HG03064 (cell line): Measurements from ENCODE around the gene CCDC33.

Experiments used
- ATAC-seq: cut with Tn5 transposase; IDR thresholded peaks from one replicate; pipeline ENCODE4 v1.9.1; 2021; ENCODE audit warnings: low read depth; ENCODE audit not compliant: unreplicated experiment

The CCDC33 gene

DNA sequence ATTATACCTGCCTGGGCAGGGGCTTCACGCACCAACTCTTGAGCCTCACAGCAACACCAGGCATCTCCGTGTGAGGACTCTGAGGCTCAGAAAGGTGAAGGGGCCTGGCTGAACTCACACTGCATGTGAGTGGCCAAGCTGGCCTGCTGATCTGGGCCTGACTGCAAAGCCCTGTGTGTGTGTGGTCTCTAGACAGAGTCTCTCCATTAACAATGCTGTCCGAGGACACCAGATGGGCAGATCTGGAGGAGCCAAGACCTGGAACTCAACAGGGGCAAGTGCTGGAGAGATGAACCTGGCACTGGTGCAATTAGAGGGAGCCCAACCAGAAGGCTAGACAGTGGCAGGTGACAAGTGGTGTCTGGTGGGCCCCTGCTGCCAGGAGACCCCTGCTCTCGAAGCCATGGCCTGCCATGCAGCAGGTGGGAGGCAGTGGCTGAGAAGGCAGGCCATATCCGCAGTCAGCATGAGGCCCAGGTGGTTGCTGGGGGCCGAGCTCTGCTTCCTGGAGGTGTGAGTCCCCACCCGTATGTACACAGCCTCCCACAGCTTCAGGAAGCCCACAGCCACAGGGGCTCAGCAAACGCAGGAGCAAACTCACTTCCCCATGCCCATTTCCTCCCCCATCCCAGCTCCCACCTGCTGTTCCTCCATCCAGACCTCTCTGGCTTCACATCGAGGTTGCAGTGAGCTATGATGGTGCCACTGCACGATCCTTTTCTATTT lies 92.4 kb downstream of the CCDC33 start:
- ATAC-seq, result no peak

GRCh38 chr15:74330861-74331408 lies 94.8 kb downstream of the CCDC33 start:
- ATAC-seq, result no peak

DNA sequence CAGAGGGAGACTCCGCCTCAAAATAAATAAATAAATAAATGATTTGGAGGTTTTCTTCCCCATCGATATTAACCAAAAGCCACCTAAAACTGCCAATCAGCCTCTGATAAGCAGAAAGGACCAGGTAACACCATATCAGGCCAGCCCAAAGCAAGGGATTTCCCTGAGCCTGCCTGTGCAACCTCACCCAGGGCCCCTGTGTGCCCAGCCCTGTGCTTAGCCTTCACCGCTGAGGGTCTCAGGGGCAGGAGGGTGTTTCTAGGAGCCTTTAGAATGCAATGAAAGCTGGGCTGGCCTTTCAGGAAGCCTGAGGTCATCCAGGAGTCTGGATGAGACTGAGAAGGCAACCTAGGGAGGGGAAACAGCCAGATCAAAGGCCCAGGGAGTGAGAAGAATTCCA lies 95.9 kb downstream of the CCDC33 start:
- no peak for ATAC-seq

DNA sequence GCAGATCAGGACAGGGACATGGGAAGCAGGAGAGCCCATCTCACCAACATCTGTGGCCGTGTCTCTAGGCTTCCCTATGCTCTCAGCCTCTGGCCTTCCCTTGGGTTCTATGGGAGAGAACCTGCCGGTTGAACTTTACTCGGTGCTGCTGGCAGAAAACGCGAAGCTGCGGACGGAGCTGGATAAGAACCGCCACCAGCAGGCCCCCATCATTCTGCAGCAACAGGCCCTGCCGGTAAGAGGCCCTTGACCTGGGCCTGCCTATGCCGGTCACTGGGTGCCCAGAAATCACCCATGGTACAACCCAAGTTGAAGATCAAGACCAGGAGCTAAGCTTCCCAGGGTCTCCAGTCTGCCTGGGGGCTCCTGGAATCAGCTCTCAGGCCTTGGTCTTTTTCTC lies 96.5 kb downstream of the CCDC33 start:
- no peak for ATAC-seq

- ATAC-seq, result no peak
Observed at GRCh38 chr15:74333093-74333492, 97.0 kb downstream of the CCDC33 start.

GRCh38 chr15:74333662-74334061 lies 97.5 kb downstream of the CCDC33 start:
- no peak for ATAC-seq

GRCh38 chr15:74334127-74334526 lies 98.0 kb downstream of the CCDC33 start:
- ATAC-seq, result no peak

- no peak for ATAC-seq
Observed at GRCh38 chr15:74335396-74335795, 99.3 kb downstream of the CCDC33 start.

- no peak for ATAC-seq
Observed at GRCh38 chr15:74336061-74337005, 100.2 kb downstream of the CCDC33 start.

DNA sequence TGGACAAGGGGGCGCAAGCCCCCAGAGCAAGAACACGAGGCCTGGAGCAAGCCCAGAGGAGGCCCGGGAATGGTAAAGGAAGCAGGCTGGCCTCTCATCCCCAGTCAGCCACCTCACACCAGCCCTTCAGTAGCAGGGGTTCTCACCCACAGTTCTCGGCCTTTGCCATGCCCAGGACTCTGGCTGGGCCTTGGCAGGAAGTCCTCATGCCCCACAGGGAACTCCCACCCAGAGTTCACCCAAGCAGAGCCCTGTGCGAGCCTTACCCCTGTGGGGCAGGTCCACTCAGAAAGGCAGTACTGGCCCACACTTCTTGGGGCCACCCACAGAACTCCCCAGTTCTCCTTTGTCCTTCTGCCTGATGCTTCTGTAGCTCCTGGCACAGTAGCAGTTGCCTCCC lies 101.0 kb downstream of the CCDC33 start:
- no peak for ATAC-seq

DNA sequence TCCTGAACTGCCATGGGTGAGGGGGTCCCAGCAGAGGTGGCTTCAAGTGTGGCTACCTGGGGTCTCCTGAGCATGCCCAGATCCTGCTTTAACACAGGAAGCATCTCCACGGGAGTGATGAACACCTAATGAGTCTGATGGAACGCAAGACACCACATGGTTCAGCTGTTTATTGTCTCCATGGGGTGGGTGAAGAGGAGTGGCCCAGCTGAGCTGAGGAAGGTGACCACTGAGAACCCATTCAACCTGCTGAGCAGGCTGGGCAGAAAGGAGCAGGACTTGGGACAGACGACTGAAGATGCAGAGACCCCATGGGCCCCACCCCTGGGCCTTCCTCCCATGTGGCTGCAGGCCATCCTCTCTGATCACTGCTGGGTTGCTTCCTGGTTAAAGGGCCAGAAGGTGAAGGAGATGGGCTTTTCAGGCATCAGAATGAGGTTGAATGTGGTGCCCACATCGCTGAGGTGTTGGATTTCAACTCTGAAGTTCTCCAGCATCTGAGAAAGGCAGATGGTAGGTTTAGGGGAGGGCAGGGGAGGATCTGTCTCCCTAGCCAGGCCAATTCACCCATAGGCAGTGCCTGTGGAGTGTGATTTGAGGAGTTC lies 101.6 kb downstream of the CCDC33 start:
- no peak for ATAC-seq

DNA sequence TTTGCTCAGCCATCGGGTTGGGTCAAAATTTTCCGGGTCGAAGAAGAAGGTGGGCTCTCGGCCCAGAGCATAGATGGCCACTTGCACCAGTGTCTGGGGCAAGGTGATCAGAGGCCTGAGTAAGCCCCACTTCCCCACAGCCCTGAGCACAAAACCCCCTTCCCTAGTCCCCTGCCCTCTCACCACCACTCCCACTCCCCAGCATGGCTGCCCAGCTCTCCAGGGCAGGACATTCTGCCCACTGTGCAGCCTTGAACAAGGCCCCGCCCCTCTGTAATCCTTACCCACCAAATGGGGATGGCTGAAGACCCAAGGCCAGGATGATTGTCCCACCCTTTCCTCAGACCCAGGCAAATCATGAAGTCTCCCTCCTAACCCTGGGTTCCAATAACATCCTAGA lies 102.5 kb downstream of the CCDC33 start:
- no peak for ATAC-seq

DNA sequence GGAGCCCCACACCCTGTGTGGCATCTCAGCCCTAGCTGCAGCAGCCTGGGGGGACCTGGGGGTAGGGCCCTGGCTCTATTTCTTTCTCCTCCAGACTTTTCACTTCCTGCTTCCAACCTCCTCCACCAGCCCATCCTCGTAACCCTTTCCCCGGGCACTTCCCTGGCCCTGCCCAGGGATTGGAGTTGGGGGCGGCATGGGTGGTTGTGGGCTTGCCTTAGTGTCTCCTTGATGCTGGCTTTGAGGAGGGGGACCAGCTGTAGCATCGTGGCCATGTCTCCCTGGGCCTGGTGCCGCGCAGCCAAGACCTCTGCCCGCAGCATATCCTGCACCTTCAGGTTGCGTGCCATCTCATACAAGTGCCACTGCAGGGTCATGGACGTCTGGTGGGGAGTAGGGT lies 103.2 kb downstream of the CCDC33 start:
- ATAC-seq, result no peak

- no peak for ATAC-seq
Observed at GRCh38 chr15:74340150-74340549, 104.0 kb downstream of the CCDC33 start.

DNA sequence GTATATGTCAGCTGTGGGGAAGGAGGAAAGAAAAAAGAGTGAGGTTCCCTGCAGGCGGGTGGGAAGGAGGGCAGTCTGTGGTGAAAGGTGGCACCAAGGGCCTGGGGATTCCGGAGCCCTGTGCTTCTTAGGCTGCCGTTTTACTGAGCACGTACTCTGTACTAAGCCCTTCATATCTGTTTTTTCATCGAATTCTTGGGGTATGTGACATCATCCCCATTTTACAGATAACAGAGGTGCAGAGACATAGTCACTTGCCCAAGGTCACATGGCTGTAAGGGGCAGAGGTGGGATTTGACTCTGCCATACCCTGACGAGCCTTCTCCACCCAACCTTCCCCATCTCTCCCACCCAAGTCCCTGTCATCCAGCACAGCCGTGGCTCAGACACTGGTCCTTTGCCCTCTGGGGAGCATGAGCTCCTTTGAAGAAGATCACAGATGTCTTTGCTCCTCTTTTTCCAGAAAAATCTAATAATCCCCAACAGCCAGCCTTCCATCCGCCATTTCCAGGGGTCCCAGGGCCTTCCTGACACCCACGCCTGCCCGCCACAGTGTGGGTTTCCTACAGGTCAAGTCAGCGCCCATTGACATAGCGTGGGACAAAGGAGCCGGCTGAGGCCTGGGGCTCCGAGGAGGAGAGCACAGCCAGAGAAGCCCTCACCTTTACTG lies 107.1 kb downstream of the CCDC33 start:
- no peak for ATAC-seq

DNA sequence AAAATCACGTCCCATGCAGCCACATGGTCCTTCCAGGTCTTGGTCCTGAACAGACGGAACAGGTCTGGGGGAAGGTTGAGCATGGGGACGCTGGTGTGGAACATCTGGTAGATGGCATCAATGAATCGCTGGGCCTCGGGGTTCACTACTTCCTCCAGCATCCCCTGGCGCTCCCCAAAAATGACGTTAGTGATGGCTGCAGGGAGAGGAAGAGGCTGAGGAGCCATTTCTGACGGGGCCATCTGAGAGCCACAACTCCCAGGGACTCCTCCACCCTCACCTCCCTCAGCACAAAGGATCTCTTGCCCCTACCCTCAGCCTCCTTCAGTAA lies 107.6 kb downstream of the CCDC33 start:
- ATAC-seq, result no peak

GRCh38 chr15:74345051-74345450 lies 108.9 kb downstream of the CCDC33 start:
- ATAC-seq, result no peak

GRCh38 chr15:74347757-74348250 lies 111.7 kb downstream of the CCDC33 start:
- no peak for ATAC-seq

- ATAC-seq, result no peak
Observed at GRCh38 chr15:74349241-74349778, 113.2 kb downstream of the CCDC33 start.
